MG63 (cell line): ENCODE data around the gene CUEDC1. TPM values are rescaled to one million over a fixed set of nuclear protein-coding genes. Genes with fewer than 3 reads are reported as not detected.
"Not testable (repeated sequence)": the region's sequence is repeated elsewhere in the genome, so short reads cannot be mapped to it uniquely, and the experiment has no call there.

Source experiments
- DNase-seq: peaks from one replicate; pipeline ENCODE4 v3.0.0-alpha.2; 2020
- H3K27me3 ChIP-seq: fragments of 250-450 bp; sonication (Bioruptor Pico); 2 replicates; pipeline ENCODE4 v1.5.1; 2020; ENCODE audit warnings: mild to moderate bottlenecking, moderate library complexity
- H3K36me3 ChIP-seq: fragments of 250-450 bp; sonication (Bioruptor Pico); 2 replicates; pipeline ENCODE4 v1.5.1; 2020; ENCODE audit warnings: mild to moderate bottlenecking, moderate library complexity
- H3K4me3 ChIP-seq: fragments of 250-450 bp; sonication (Bioruptor Pico); 2 replicates; pipeline ENCODE4 v1.5.1; 2020; ENCODE audit warnings: mild to moderate bottlenecking, moderate library complexity
- H3K9me3 ChIP-seq: fragments of 250-450 bp; sonication (Bioruptor Pico); 2 replicates; pipeline ENCODE4 v1.5.1; 2020; ENCODE audit warnings: mild to moderate bottlenecking, moderate library complexity
- total RNA-seq: library from RNA; depleted of rRNA; stranded (reverse); fragments of >200 nt; shearing (Covaris generic); gene quantifications from 2 replicates; pipeline ENCODE4 v1.2.3, GENCODE V29; 2014; ENCODE audit warnings: low replicate concordance

Gene CUEDC1
- total RNA-seq, 1 experiment from 2014 or later = 10.2 TPM

GRCh38 chr17:57860414-57860999, 94.7 kb downstream of the CUEDC1 start:
- no peaks in the 10 kb centered on the region for H3K27me3 ChIP-seq
- H3K4me3 ChIP-seq = no peak overlapping the region
- no peak for DNase-seq
- peaks cover 12% of the 10 kb centered on the region for H3K36me3 ChIP-seq
- no peaks in the 10 kb centered on the region for H3K9me3 ChIP-seq

- Histone ChIP-seq H3K36me3 (peaks cover 8% of the 10 kb centered on the region), H3K9me3 (no peaks in the 10 kb centered on the region), H3K4me3 (no peak overlapping the region), H3K27me3 (no peaks in the 10 kb centered on the region)
- no peak for DNase-seq
These were observed 95.4 kb downstream of the CUEDC1 start for GRCh38 chr17:57859601-57860413.

GRCh38 chr17:57858838-57859237, 96.4 kb downstream of the CUEDC1 start:
- no peak for DNase-seq

GRCh38 chr17:57856792-57857620, 98.2 kb downstream of the CUEDC1 start:
- Histone ChIP-seq H3K4me3 (no peak overlapping the region), H3K36me3 (no peaks in the 10 kb centered on the region; the same call in 1 of the 2 replicates), H3K9me3 (no peaks in the 10 kb centered on the region), H3K27me3 (no peaks in the 10 kb centered on the region)
- no peak for DNase-seq

More at GRCh38 chr17:57858838-57859237, 96.4 kb downstream of the CUEDC1 start:
- Histone ChIP-seq H3K36me3 (peaks cover 6% of the 10 kb centered on the region; the same call in 1 of the 2 replicates), H3K27me3 (no peaks in the 10 kb centered on the region), H3K4me3 (no peak overlapping the region), H3K9me3 (no peaks in the 10 kb centered on the region)

GRCh38 chr17:57855391-57856035, 99.7 kb downstream of the CUEDC1 start:
- Histone ChIP-seq H3K27me3 (no peaks in the 10 kb centered on the region), H3K9me3 (no peaks in the 10 kb centered on the region), H3K36me3 (no peaks in the 10 kb centered on the region), H3K4me3 (no peak overlapping the region)
- DNase-seq = no peak

- DNase-seq = no peak
- Histone ChIP-seq H3K27me3 (no peaks in the 10 kb centered on the region), H3K4me3 (no peak overlapping the region), H3K9me3 (no peaks in the 10 kb centered on the region), H3K36me3 (peaks cover 7% of the 10 kb centered on the region)
These were observed 101.5 kb downstream of the CUEDC1 start for GRCh38 chr17:57853695-57854094.

GRCh38 chr17:57852955-57853328, 102.3 kb downstream of the CUEDC1 start:
- no peaks in the 10 kb centered on the region for H3K27me3 ChIP-seq
- no peak for DNase-seq
- peaks cover 8% of the 10 kb centered on the region for H3K36me3 ChIP-seq
- no peaks in the 10 kb centered on the region for H3K9me3 ChIP-seq
- no peak overlapping the region for H3K4me3 ChIP-seq

GRCh38 chr17:57852092-57852954, 102.9 kb downstream of the CUEDC1 start:
- Histone ChIP-seq H3K27me3 (no peaks in the 10 kb centered on the region), H3K9me3 (no peaks in the 10 kb centered on the region), H3K36me3 (peaks cover 8% of the 10 kb centered on the region), H3K4me3 (no peak overlapping the region)
- no peak for DNase-seq

- DNase-seq = peak; percentile 100
These were observed 105.1 kb downstream of the CUEDC1 start, which contains the start of gene MRPS23 for GRCh38 chr17:57849874-57850754. MRPS23 (minus strand) TSS chr17:57850044; CDS start chr17:57850010, 34 bp downstream.

GRCh38 chr17:57849163-57849873, 105.9 kb downstream of the CUEDC1 start:
- peak overlapping the region; percentile 90 for H3K4me3 ChIP-seq
- no peak for DNase-seq
- H3K9me3 ChIP-seq = no peaks in the 10 kb centered on the region
- H3K27me3 ChIP-seq = no peaks in the 10 kb centered on the region
- H3K36me3 ChIP-seq = peaks cover 22% of the 10 kb centered on the region

More at GRCh38 chr17:57849874-57850754, 105.1 kb downstream of the CUEDC1 start, which contains the start of gene MRPS23:
- Histone ChIP-seq H3K4me3 (peak within 1 kb of the TSS; percentile 90), H3K36me3 (peaks cover 15% of the 10 kb centered on the region), H3K27me3 (no peaks in the 10 kb centered on the region), H3K9me3 (no peaks in the 10 kb centered on the region)

- DNase-seq, H3K27me3 ChIP-seq, H3K4me3 ChIP-seq, H3K9me3 ChIP-seq: not testable (repeated sequence)
- peaks cover 28% of the 10 kb centered on the region for H3K36me3 ChIP-seq
These were observed 108.9 kb downstream of the CUEDC1 start for GRCh38 chr17:57846056-57846945.

- no peak for DNase-seq
- H3K4me3 ChIP-seq = no peak overlapping the region
These were observed 112.9 kb downstream of the CUEDC1 start for GRCh38 chr17:57842280-57842679.

GRCh38 chr17:57839571-57839923, 115.7 kb downstream of the CUEDC1 start:
- Histone ChIP-seq H3K4me3 (no peak overlapping the region), H3K27me3 (no peaks in the 10 kb centered on the region), H3K36me3 (peaks cover 41% of the 10 kb centered on the region), H3K9me3 (no peaks in the 10 kb centered on the region)
- no peak for DNase-seq

More at GRCh38 chr17:57842280-57842679, 112.9 kb downstream of the CUEDC1 start:
- Histone ChIP-seq H3K27me3 (no peaks in the 10 kb centered on the region), H3K36me3 (peaks cover 50% of the 10 kb centered on the region), H3K9me3 (no peaks in the 10 kb centered on the region)
